ENCODE results near the gene DMPK.

DNA sequence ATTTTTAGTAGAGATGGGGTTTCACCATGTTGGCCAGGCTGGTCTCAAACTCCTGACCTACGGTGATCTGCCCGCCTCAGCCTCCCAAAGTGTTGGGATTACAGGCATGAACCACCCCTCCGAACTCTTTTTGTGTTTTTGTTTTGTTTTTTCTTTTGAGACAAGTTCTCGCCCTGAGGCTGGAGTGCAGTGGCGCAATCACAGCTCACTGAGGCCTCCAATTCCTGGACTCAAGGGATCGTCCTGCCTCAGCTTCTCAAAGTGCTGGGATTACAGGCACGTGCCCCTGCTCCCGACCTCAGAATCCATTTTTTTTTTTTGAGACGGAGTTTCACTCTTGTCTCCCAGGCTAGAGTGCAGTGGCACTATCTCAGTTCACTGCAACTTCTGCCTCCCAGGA lies 24.6 kb downstream of the DMPK start:
- no peak for TF ChIP-seq TAF1 (IDR thresholded peaks at IDR 0.05; ENCODE audit: borderline replicate concordance, low read depth, low read length)
- no peak for TF ChIP-seq POLR2AphosphoS5 (IDR thresholded peaks at IDR 0.05; ENCODE audit: low read depth, low read length)
